NOMO-1 (cell line): ENCODE data around the gene KHDC1.
A peak's percentile ranks its signal among the peaks of the same experiment; 100 is the strongest.
"Not testable (repeated sequence)": the region's sequence is repeated elsewhere in the genome, so short reads cannot be mapped to it uniquely, and the experiment has no call there.

ENCODE experiments used
- DNase-seq, 2 experiments: peaks; one replicate each; lab custom pipeline; 2025; ENCODE audit not compliant: unreplicated experiment in 2 of 2; lab: John Stamatoyannopoulos, UW

The KHDC1 gene

GRCh38 chr6:73252703-73253102 is 10.3 kb downstream of the KHDC1 start:
- no peak for DNase-seq

- DNase-seq, result no peak
These were observed 13.0 kb downstream of the KHDC1 start for GRCh38 chr6:73250016-73250415.

- no peak for DNase-seq
These were observed 14.6 kb downstream of the KHDC1 start for GRCh38 chr6:73248192-73248903.

- no peak for DNase-seq
These were observed 21.0 kb downstream of the KHDC1 start for GRCh38 chr6:73242001-73242400.

GRCh38 chr6:73240730-73241129 is 22.3 kb downstream of the KHDC1 start:
- no peak for DNase-seq

GRCh38 chr6:73236144-73236750 is 26.7 kb downstream of the KHDC1 start:
- no peak for DNase-seq

- no peak for DNase-seq
These were observed 28.3 kb downstream of the KHDC1 start for GRCh38 chr6:73234733-73235132.

- DNase-seq, result not testable (repeated sequence)
These were observed 29.0 kb downstream of the KHDC1 start for GRCh38 chr6:73233971-73234370.

- DNase-seq, result no peak
These were observed 29.9 kb downstream of the KHDC1 start for GRCh38 chr6:73233048-73233447.

GRCh38 chr6:73231986-73232391 is 31.0 kb downstream of the KHDC1 start:
- peak; percentile 9 to 77 for DNase-seq

- no peak for DNase-seq
These were observed 35.3 kb downstream of the KHDC1 start for GRCh38 chr6:73227606-73228255.

- no peak for DNase-seq
These were observed 37.6 kb downstream of the KHDC1 start, which contains the start of gene KHDC1L for GRCh38 chr6:73225396-73225795. Gene KHDC1L (minus strand): TSS chr6:73225496. CDS start chr6:73225408, 88 bp downstream.

GRCh38 chr6:73216859-73217258 is 46.1 kb downstream of the KHDC1 start:
- DNase-seq, result no peak

- DNase-seq, result no peak
These were observed 53.9 kb downstream of the KHDC1 start for GRCh38 chr6:73209117-73209516.

- no peak for DNase-seq
These were observed 55.7 kb downstream of the KHDC1 start for GRCh38 chr6:73207221-73207837.

- no peak for DNase-seq
These were observed 58.7 kb downstream of the KHDC1 start for GRCh38 chr6:73204252-73204651.

GRCh38 chr6:73203098-73203497 is 59.9 kb downstream of the KHDC1 start:
- DNase-seq, result peak in 1 of 2 experiments; percentile 29

GRCh38 chr6:73200735-73201134 is 62.3 kb downstream of the KHDC1 start:
- no peak for DNase-seq

GRCh38 chr6:73200247-73200646 is 62.7 kb downstream of the KHDC1 start:
- DNase-seq, result no peak

- DNase-seq, result no peak
These were observed 68.3 kb downstream of the KHDC1 start for GRCh38 chr6:73194744-73195143.

- DNase-seq, result not testable (repeated sequence)
These were observed 69.7 kb downstream of the KHDC1 start for GRCh38 chr6:73193302-73193701.
